Measurements from ENCODE around the gene PCNX3. TPM values are rescaled to one million over a fixed set of nuclear protein-coding genes. Genes with fewer than 3 reads are reported as not detected.

PCNX3 gene
- total and polyA plus RNA-seq, 10 of the 15 experiments (the other 5 are each of a cell fraction or from before 2014, with no cell fraction given), result 0.03 to 46.6 (median 8.4) TPM

DNA sequence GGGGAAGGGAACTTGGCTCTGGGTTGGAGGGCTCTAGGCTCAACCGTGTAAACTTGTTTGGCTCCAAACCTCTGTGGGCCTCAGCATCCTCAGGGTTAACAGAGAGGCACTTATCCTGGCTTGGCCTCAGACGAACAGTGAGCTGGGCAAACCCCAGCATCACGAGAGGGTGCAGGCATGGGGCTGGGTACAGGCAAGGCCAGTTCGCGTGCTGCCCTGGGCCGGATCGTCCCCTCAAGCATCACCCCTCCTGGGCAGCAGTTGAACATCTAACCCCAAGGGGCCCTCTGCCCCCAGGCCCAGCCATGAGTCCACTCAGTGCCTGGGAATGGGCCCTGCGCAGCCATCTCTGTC, 37.8 kb upstream of the PCNX3 start:
- 68% methylated on average over 8 of the region's 8 CpGs for WGBS (ENCODE audit: insufficient coverage, insufficient replicate concordance, low lambda C conversion rate, missing lambda C conversion rate)
- H4K20me1 ChIP-seq (ENCODE audit: control insufficient read depth, insufficient read depth), result no peaks in the 10 kb centered on the region; the same call in 1 of the 2 replicates
- H3K79me2 ChIP-seq (ENCODE audit: control insufficient read depth, insufficient read depth, low read length), result peaks cover 55% of the 10 kb centered on the region
- in situ Hi-C loops (cut with MboI), result no loop called here
- no peak for FAIRE-seq
- intact Hi-C loops (cut with micrococcal nuclease; ENCODE audit: unreplicated experiment), result no loop called here
- BruUV-seq (replicated peaks), result no TSS peak
- TF ChIP-seq POLR2AphosphoS5 (IDR thresholded peaks at IDR 0.05; ENCODE audit: low read length), result peak; percentile 50; the same call in 1 of the 2 replicates
- no peak for TF ChIP-seq CUX1 (IDR thresholded peaks at IDR 0.05; ENCODE audit: insufficient replicate concordance, low read depth, low read length)
- no peaks in the 10 kb centered on the region for H3K27me3 ChIP-seq (replicated peaks in 1 of 2; ENCODE audit: control insufficient read depth in 2 of 2, insufficient read depth in 2 of 2, low read length in 1 of 2)
- no peak for ATAC-seq
- peak overlapping the region; percentile 100 for H3K4me2 ChIP-seq (ENCODE audit: control insufficient read depth, insufficient read depth)
- DNase-seq (ENCODE audit: low read depth, low spot score), result no peak
- peak overlapping the region; percentile 97 for H3K4me3 ChIP-seq
- ChIA-PET CTCF (interaction anchor here (1.1 to 5.7 kb wide), 4 partner anchors 10 to 37 kb away, joined by 3 to 130 read pairs (median 5); partner anchors contain the start of gene PCNX3), SMC1A (ENCODE audit: uncharacterized antibody, unreplicated experiment) (interaction anchor here (0.6 to 4.2 kb wide), 3 partner anchors 10 to 25 kb away, joined by 3 to 93 read pairs (median 3); no protein-coding TSS in a partner anchor), POLR2A (interaction anchor here (0.7 to 4.9 kb wide), 5 partner anchors 10 to 37 kb away, joined by 4 to 129 read pairs (median 6); partner anchors contain the start of genes MAP3K11 and PCNX3), RAD21 (ENCODE audit: unreplicated experiment) (interaction anchor here (0.9 to 4.0 kb wide), 3 partner anchors 10 to 75 kb away, joined by 3 to 132 read pairs (median 3); no protein-coding TSS in a partner anchor)
- peaks cover 5 to 15% of the 10 kb centered on the region in 2 experiments; a peak in 3 of 4 replicates for H3K36me3 ChIP-seq (ENCODE audit: control insufficient read depth in 2 of 2, insufficient read depth in 2 of 2, low read length in 1 of 2)
- H3K27ac ChIP-seq (ENCODE audit: control insufficient read depth, insufficient read depth), result peak overlapping the region; percentile 96
- no peaks in the 10 kb centered on the region for H3K9me3 ChIP-seq (replicated peaks; ENCODE audit: control insufficient read depth, insufficient read depth, low read length)
- peaks cover 23% of the 10 kb centered on the region for H3K4me1 ChIP-seq (ENCODE audit: control insufficient read depth, insufficient read depth, low read length)
- H2AFZ ChIP-seq (ENCODE audit: control insufficient read depth, low read depth, low read length), result no peak overlapping the region
- H3K9ac ChIP-seq (ENCODE audit: control insufficient read depth, insufficient read depth, low read length), result peak overlapping the region; percentile 88
